PC-9 (cell line): ENCODE data around the gene REEP3. TPM values are rescaled to one million over a fixed set of nuclear protein-coding genes. Genes with fewer than 3 reads are reported as not detected.

ENCODE experiments used
- Bru-seq: library from RNA; stranded (reverse); fragments of 400-500 nt; gene quantifications from one replicate; lab custom pipeline; 2021; lab: Mats Ljungman, UMichigan
- BruChase-seq, 2 experiments: library from RNA; stranded (reverse); fragments of 400-500 nt; gene quantifications; one replicate each; lab custom pipeline; 2021; lab: Mats Ljungman, UMichigan
- BruUV-seq: library from RNA; stranded (reverse); fragments of 400-500 nt; replicated peaks from 2 replicates; lab custom pipeline; 2021; lab: Mats Ljungman, UMichigan
- CTCF ChIA-PET: fragments of 300-600 bp; sonication (Branson Sonifier 250); formaldehyde crosslinking; loops from one replicate; lab custom pipeline; 2022; ENCODE audit warnings: antibody characterized with exemption; lab: Charles Lee
- POLR2A ChIA-PET: fragments of 300-600 bp; sonication (Branson Sonifier 250); formaldehyde crosslinking; loops from one replicate; lab custom pipeline; 2022; ENCODE audit warnings: antibody characterized with exemption; ENCODE audit not compliant: unreplicated experiment; lab: Charles Lee
- DNase-seq, 2 experiments: peaks; one replicate each; pipeline versions ENCODE4 v3.0.0 to v3.0.0-alpha.2; 2015 to 2022; ENCODE audit warnings: mixed read lengths in 1 of 2
- H2AFZ ChIP-seq: fragments of 200-600 bp; sonication (generic); 2 replicates; pipeline ENCODE4 v1.8.1; 2017; ENCODE audit warnings: antibody characterized with exemption
- H3F3A ChIP-seq: fragments of 200-600 bp; sonication (generic); 2 replicates; pipeline ENCODE4 v1.8.1; 2017; ENCODE audit warnings: antibody characterized with exemption, mild to moderate bottlenecking, low read depth; ENCODE audit not compliant: insufficient read depth
- H3K27ac ChIP-seq: fragments of 200-600 bp; sonication (generic); 2 replicates; pipeline ENCODE4 v1.6.1; 2016; ENCODE audit warnings: mixed run types
- H3K27me3 ChIP-seq: fragments of 200-600 bp; sonication (generic); 2 replicates; pipeline ENCODE4 v1.6.1; 2016; ENCODE audit warnings: low read depth, mixed run types; ENCODE audit not compliant: insufficient read depth
- H3K36me3 ChIP-seq: fragments of 200-600 bp; sonication (generic); 2 replicates; pipeline ENCODE4 v1.6.1; 2016; ENCODE audit warnings: low read depth, mixed run types
- H3K4me1 ChIP-seq: fragments of 200-600 bp; sonication (generic); replicated peaks from 2 replicates; pipeline ENCODE4 v1.6.1; 2016; ENCODE audit warnings: mixed run types; ENCODE audit not compliant: insufficient read depth
- H3K4me2 ChIP-seq: fragments of 200-600 bp; sonication (generic); 2 replicates; pipeline ENCODE4 v1.6.1; 2017; ENCODE audit warnings: mixed run types
- H3K4me3 ChIP-seq: fragments of 200-600 bp; sonication (generic); 2 replicates; pipeline ENCODE4 v1.6.1; 2016; ENCODE audit warnings: mixed run types
- H3K79me2 ChIP-seq: fragments of 200-600 bp; sonication (generic); 2 replicates; pipeline ENCODE4 v1.6.1; 2017; ENCODE audit warnings: low read depth, mixed run types
- H3K9me2 ChIP-seq: fragments of 200-600 bp; sonication (generic); 2 replicates; pipeline ENCODE4 v1.8.1; 2017; ENCODE audit warnings: mild to moderate bottlenecking; ENCODE audit not compliant: insufficient read depth
- H3K9me3 ChIP-seq: fragments of 200-600 bp; sonication (generic); 2 replicates; pipeline ENCODE4 v1.8.1; 2016; ENCODE audit warnings: low read depth; ENCODE audit not compliant: insufficient read depth
- H4K20me1 ChIP-seq: fragments of 200-600 bp; sonication (generic); 2 replicates; pipeline ENCODE4 v1.8.1; 2017; ENCODE audit not compliant: insufficient read depth
- CTCF ChIP-seq: fragments of 200-600 bp; sonication (generic); conservative IDR thresholded peaks from 2 replicates; pipeline ENCODE4 v1.6.1; 2017; ENCODE audit warnings: mixed run types, antibody characterized with exemption, mild to moderate bottlenecking, moderate library complexity
- EZH2 ChIP-seq: fragments of 200-600 bp; sonication (generic); IDR thresholded peaks from 2 replicates; pipeline ENCODE4 v1.8.0; 2017; ENCODE audit warnings: antibody characterized with exemption, low read depth
- intact Hi-C: fragments of 100-400 bp; cut with micrococcal nuclease; formaldehyde crosslinking; loops from one replicate; pipeline ENCODE4 v1.10.0; 2022; ENCODE audit not compliant: unreplicated experiment
- long read RNA-seq: library from polyadenylated mRNA; stranded (forward); transcript quantifications from one replicate; pipeline ENCODE4 v2.0.0, GENCODE V29; 2022
- total RNA-seq: library from RNA; stranded (reverse); gene quantifications from 2 replicates; pipeline ENCODE4 v1.2.3, GENCODE V29; 2021

The REEP3 gene
- total RNA-seq (42.3 and 56.4 TPM in 2 replicates), Bru-seq, nascent RNA (percentile 93 among the genes with signal in this experiment), BruChase-seq, experiment 1, labeled RNA remaining after a 2-hour chase (percentile 89 among the genes with signal in this experiment), BruChase-seq, experiment 2, labeled RNA remaining after a 6-hour chase (percentile 90 among the genes with signal in this experiment)
- long read RNA-seq, full-length matches to known transcripts = 46 of 69 reads
- long read RNA-seq, partial matches to known transcripts = 5 of 69 reads
- long read RNA-seq, other reads (novel, unspliced or antisense) = 18 of 69 reads

GRCh38 chr10:63520500-63521415, at the start of gene REEP3:
REEP3 (plus strand) TSS chr10:63521401; CDS start chr10:63521546, 145 bp downstream.
- ChIA-PET CTCF (interaction anchor here (0.5 kb wide), 1 partner anchor 101 kb away, joined by 5 read pairs; no protein-coding TSS in a partner anchor), POLR2A (interaction anchor here (0.6 to 0.7 kb wide), 4 partner anchors 14 to 1616 kb away, joined by 3 to 7 read pairs (median 3); no protein-coding TSS in a partner anchor)
- Histone ChIP-seq H3K4me1 (peaks cover 41% of the 10 kb centered on the region), H2AFZ (peak within 1 kb of the TSS; percentile 87), H3K36me3 (no peaks in the 10 kb centered on the region), H3K27ac (peak within 1 kb of the TSS; percentile 89), H3F3A (peaks cover 23% of the 10 kb centered on the region), H3K79me2 (peaks cover 92% of the 10 kb centered on the region), H4K20me1 (0 out of 2 replicates have a peak, but pooled peaks cover 5% of the 10 kb centered on the region), H3K9me2 (no peaks in the 10 kb centered on the region), H3K9me3 (no peaks in the 10 kb centered on the region; the same call in 1 of the 2 replicates), H3K4me2 (peak within 1 kb of the TSS; percentile 81), H3K4me3 (peak within 1 kb of the TSS; percentile 74), H3K27me3 (no peaks in the 10 kb centered on the region)
- no peak for TF ChIP-seq EZH2
- TSS peak; percentile 27 for BruUV-seq
- DNase-seq = peak; percentile 72 to 79
- intact Hi-C loops = loop anchor here (2.0 to 5.0 kb wide), 3 partner anchors 108 to 254 kb away; no protein-coding TSS in a partner anchor

GRCh38 chr10:63474488-63474887, 46.7 kb upstream of the REEP3 start:
- Histone ChIP-seq H3K79me2 (peaks cover 71% of the 10 kb centered on the region), H3K4me1 (0 out of 2 replicates have a peak, but pooled peaks cover 7% of the 10 kb centered on the region), H3K27me3 (no peaks in the 10 kb centered on the region), H3K4me3 (no peak overlapping the region), H4K20me1 (no peaks in the 10 kb centered on the region; the same call in none of the 2 replicates), H3K27ac (no peak overlapping the region), H3F3A (no peaks in the 10 kb centered on the region), H2AFZ (no peak overlapping the region), H3K9me2 (no peaks in the 10 kb centered on the region), H3K36me3 (no peaks in the 10 kb centered on the region), H3K4me2 (no peak overlapping the region), H3K9me3 (no peaks in the 10 kb centered on the region)
- intact Hi-C loops = no loop called here
- POLR2A ChIA-PET = no interaction called here
- BruUV-seq = no TSS peak
- CTCF ChIA-PET = no interaction called here
- TF ChIP-seq EZH2 (no peak), CTCF (no peak)
- no peak for DNase-seq

GRCh38 chr10:63477927-63478326, 43.3 kb upstream of the REEP3 start:
- POLR2A ChIA-PET = no interaction called here
- H3K4me2 ChIP-seq = no peak overlapping the region
- CTCF ChIA-PET = no interaction called here
- TF ChIP-seq CTCF (no peak), EZH2 (no peak)
- H3F3A ChIP-seq = no peaks in the 10 kb centered on the region
- no peak overlapping the region for H3K4me3 ChIP-seq
- H2AFZ ChIP-seq = no peak overlapping the region
- H3K9me3 ChIP-seq = no peaks in the 10 kb centered on the region
- no peaks in the 10 kb centered on the region for H3K36me3 ChIP-seq
- no peak for DNase-seq
- intact Hi-C loops = no loop called here
- BruUV-seq = no TSS peak
- H3K27ac ChIP-seq = no peak overlapping the region
- peaks cover 72% of the 10 kb centered on the region for H3K79me2 ChIP-seq
- H3K27me3 ChIP-seq = no peaks in the 10 kb centered on the region
- H4K20me1 ChIP-seq = no peaks in the 10 kb centered on the region; the same call in 1 of the 2 replicates
- no peaks in the 10 kb centered on the region for H3K9me2 ChIP-seq
- H3K4me1 ChIP-seq = 0 out of 2 replicates have a peak, but pooled peaks cover 7% of the 10 kb centered on the region
